NCI-H524 (cell line): Measurements from ENCODE around the gene CAMK4.

Source experiments
- DNase-seq, 2 experiments: peaks; one replicate each; lab custom pipeline; 2025; lab: John Stamatoyannopoulos, UW

CAMK4 gene

DNA sequence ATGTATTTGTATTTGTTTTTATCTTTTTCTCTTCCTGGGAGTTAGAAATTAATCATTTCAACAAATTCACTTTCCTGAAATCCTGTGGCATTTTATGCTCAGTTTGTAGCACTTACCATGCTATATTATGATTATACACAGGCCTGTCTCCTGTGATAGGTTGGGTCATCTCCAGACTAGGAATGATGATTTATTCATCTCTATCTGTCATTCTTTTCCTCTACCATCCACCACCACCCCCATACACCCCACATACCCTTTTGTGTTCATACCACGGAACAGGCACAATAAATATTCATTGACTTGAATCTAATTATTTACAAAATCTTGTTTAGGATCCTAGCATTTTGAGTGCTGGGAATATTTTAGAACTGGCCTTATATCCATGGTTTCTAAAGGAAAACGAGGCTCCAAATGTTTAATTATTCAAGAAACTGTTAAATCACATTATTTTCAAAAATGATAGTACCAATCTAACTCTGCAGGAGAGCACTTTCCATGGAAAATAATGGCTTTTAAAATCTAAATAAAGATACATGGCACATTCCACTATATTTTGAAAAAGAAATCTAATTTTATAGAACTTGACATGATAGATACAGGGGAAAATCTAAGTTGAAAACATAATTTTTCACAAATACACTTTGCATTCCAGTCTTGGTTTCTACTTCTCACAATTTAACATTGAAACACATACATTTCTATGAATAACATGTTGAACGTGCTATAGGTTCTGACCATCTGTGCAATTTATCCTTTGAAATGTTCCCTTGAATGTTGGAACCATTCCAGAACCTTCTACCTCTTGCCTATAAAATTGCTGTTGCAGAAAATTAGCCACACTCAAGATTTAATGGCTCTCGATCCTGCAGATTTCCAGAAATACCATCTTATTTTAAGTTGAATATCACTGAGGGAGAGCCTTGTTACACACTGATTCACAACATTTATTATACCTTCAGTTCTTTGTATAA lies 198.8 kb downstream of the CAMK4 start:
- DNase-seq, result peak in 1 of 2 experiments; percentile 12

DNA sequence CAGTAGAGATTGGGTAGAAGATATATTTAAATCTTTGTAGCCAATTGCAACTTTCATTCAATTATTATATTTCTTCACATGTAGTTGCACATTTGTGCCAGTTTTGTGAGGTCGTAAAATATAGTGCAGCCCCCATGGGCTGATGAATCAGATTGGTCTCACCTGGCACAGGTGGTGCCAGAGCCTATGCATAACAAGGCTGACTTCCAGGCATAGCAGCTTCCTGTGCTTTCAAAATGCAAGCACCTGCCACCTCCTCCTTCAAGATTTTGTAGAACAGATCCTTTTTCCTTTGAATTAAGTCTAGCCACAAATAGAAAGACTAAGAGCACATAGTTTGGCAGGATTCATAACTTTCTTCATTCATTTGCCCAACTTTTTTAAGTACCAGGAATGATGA lies 201.0 kb downstream of the CAMK4 start:
- DNase-seq, result no peak

DNA sequence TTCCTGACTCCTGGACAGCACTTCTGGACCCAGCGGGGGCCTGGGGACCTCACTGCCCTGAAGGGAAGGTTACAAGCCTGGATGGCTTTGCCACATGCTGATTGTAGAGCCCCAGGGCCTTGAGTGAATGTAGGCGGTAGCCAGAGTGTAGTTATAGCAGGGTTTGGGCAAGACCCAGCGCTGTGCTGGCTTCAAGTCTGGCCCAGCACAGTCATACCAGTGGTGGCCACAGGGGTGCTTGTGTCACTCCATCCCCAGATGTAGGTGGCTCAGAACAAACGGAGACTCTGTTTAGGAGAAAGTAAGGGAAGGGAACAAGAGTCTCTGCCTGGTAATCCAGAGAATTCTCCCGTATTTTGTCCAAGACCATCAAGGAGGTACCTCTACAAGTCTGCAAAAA lies 203.6 kb downstream of the CAMK4 start:
- no peak for DNase-seq

DNA sequence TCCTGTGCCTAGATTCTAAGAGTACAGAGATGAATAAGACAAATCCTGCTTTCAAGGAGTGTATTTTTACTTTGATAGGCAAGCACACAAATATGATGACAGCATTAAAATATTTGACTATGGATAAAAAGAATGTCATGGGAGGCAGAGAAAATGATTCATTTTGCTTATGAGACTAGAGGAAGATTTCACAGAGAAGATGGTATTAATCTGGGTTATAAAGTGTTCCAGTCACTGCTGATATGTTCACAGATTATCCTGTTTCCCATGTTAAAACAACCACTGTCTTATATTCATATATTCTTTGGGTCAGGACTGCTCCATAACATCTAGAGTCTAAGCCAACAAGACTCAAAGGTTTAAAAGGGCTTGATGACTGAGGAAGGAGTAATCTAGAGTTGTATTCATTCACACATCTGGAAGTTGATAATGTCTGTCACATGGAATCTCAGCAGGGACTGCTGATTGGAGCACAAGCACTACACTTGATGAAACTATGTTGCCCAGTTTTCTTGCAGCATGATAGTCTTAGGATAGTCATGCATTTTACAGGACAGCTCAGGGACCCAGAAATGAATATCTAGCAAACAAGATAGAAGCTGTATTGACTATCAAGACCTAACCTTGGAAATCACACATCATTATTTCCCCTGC lies 208.8 kb downstream of the CAMK4 start:
- DNase-seq, result no peak

DNA sequence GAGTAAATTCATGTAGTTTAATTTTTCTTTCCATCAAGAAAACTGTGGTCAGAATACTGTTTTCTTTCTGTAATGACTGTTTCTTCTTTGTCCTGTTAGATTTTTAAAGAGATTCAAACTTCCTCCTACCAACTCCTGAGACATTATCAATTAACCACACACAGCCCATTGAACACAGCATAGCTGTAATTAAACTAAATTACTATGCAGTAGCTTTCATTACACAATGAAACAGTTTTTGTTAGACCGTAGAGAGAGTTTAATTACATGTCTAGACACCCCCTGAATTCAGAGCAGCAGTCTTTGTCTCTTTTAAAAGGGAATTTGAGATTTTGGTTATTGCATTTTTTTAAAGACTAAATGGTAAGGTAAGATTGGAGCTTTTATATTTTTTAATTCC lies 210.6 kb downstream of the CAMK4 start:
- no peak for DNase-seq

DNA sequence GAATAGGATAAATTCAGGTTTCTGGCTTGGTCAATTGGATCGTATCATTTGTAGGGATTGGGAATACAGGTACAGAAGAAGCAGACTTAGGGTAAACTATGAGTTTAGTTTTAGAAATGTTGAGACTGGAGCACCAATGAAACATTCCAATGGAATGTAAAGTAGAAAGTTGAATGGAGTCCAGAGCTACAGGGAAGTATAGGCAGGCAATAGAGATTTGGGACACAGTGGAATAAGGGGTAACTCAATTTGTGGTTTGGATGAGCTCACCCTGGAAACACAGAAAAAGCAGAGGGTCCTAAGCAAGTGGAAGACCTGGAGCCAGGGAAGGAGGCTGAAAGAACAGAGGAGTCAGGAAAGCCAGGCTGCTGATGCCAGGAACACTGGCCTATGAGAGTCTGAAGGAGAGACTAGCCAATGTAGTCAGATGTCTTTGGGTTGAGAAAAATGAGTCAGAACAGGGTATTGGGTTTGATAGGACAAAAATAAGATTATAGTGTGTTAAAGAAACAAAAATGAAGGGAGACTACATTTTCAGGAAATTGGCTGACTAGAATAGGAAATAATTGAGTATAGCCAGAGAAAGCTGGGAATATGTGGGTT lies 215.4 kb downstream of the CAMK4 start:
- no peak for DNase-seq

DNA sequence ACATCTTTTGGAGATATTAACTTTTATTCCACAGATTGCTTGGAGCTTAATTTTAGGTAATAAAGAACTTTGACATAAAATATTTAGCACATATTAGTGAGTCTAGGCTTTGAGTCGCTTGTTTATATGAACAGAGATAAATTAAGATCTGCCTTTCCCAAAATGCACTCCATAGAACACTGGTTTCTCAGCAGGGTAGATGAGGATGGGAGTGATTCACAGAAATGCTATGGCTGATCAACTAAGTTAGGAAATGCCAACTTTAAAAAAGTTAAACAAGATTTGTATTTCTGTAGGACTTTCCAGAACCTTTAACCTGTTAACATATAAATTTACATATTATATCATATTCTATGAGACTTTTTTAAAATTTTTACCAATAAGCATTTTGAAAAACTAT lies 222.9 kb downstream of the CAMK4 start:
- DNase-seq, result no peak

DNA sequence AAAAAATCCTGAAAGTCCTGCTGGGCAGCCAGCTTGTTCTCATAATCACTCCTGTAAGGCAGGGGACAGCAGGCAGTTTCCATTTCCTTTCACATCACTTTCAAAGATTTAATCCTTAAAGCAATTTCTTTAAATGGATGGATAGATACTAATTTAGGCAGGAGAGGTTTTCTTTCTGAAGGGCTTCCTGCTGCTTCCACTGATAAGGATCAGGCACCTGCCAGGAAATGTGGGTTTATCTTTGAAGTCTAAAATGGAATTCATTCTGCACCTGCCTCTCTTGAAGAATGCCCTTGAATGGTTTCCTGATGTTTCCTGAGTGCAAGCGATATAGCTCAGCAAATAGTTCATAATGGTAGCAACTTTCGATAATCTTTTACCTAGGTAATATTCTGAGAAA lies 223.6 kb downstream of the CAMK4 start:
- DNase-seq, result peak; percentile 24 to 71

DNA sequence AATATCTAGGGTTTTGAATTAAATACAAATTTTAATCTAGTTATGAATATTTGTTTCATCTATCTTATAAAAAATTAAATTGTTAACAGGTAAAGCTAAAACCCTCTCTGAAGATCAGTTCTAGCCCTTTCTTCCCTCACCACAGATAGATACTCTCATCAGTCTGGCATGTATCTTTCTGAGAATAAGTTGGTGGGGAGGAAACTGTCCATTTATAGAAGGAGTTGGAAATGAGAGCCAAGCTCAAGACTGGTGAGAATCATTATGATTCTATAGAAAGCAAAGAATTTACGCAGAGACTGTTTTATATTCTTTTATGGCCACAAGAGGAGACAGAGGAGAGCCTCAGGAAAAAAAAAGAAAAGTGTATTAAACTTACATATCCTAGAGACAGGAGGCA lies 229.1 kb downstream of the CAMK4 start:
- DNase-seq, result no peak

DNA sequence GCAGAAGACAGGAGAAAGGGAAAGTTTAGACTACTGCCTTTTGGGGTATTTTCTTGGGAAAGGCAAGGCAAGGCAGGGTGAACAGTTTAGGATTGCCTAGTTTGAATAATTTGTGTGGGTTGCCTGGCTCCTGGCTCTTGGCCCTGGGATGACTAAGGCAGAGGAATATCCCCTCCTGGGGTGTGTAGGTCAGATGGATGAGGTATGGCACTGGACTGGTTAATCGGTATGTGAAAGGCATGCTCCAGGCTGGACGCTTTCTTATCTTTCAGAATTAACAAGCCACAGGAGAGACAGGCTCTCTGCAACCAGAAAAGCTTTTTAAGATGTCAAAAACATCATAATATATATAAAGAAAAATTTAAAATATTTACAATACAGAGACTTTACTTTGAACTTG lies 229.6 kb downstream of the CAMK4 start:
- DNase-seq, result peak; percentile 41 to 72

DNA sequence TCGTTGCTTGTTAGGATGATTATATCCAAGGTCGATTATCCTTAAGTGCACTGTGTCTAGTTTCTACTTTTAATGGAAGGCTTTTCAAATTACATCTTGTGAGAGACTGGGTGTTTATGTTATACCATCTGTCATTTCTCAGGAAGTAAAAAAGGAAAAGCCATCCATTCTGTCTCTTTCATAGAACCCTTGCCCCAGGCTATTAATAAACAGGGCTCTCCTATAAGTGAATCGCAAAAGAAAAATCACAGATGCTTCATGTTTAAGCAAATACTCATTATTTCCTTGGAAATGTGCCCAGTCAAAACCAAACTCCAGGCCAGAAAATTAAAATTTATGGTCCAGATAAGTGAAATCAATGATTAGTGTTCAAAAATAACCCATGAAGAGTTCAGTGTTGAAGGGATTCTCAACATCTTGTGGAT lies 230.0 kb downstream of the CAMK4 start:
- DNase-seq, result peak; percentile 55 to 90

DNA sequence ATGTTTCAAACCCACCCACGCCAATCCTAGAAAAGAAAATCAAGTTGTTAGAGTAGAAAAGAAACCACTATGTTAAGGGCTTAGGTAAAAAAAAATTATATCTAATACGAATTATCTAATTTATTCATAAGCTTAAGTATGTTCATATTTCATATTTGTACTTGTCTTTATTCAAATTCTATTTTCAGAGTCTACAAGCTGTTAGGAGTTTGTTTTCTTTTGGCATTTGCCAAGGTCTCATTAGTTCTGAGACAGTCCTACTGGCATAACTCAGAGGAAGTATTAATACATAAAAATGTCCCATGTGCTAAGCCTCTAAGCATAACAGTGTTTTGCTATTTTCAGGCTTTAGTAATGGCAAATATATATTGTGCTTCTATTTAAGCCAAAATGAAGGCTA lies 230.6 kb downstream of the CAMK4 start:
- no peak for DNase-seq

DNA sequence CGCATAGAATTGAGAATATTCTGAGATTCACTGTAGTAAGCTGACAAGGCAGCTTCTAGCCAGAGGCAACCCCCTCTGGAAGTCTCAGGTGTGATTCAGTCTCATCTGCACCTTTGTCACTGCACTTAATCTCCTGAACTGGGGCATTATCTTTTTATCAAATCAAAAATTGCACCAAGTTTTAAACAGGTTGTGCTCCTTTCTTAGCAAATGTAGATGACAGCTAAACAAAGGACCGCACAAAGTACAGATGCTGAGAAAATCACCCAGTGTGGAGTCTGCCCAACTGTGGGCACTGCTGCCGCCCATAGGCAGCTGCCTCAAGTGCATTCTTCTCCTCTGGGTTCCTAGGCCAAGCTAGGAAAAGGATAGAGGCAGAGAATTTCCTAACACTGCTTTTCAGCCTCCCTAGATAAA lies 237.1 kb downstream of the CAMK4 start:
- peak; percentile 22 to 72 for DNase-seq

DNA sequence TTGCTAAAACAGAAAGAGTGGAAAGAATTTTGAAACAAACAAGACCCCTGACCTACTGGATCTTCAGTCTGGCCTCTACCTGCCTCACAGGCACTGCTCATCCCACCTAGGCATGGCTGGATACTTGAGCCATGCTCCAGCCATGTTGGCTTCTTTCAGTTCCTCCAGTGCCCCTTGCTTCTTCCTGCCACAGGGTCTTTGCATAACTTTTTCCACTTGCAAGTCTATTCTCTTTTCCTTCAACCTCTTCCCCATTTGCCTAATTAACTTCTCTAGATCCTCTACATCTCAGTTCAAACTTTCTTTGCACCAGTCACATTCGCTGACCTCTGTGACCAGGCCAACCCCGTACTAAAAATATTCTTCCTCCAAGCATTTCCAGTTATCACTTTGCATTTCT lies 237.8 kb downstream of the CAMK4 start:
- no peak for DNase-seq

DNA sequence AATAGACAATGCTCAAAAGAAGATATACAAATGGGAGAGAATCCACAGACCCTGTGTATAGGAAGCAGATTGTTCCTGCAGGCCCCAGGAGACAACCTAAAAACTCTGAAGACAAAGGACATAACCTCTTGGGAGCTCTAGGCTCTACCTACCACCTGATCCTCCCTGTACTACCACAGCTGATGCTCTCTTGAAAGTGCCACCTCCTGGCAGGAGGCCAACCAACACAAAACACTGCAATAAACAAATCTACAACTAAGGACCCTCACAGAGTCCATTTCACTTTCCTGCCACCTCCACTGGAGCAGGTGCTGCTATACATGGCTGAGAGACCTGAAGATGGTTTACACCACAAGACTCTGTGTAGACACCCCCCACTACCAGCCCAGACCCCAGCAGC lies 239.1 kb downstream of the CAMK4 start:
- DNase-seq, result peak; percentile 7 to 48

DNA sequence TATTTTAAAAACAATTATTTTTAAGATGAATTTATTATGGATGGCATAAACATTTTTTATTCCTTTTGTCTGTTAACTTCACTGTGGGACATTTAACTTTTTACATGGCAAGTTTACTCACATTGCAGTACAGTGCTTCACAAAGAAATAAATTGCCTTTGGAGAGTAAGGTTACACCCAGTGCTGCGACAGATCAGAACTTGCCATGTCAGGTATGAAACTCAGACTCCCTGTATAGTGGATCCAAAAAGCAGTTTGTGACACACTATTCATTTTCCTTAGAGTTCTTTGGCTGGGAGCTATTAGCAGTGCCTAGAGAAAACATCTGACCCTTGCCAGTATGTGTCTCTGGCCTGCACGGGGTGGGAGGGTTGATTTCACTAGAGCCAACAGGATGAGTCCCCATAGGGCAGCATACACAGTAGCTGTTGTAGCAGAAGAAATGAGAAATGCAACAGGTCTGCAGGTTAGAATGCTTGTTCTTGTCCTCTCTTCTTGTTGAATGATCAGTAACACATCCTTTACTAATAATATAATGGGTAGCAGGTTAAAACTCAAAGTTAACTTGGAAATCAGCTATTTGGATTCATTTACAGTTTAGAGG lies 245.2 kb downstream of the CAMK4 start:
- no peak for DNase-seq

DNA sequence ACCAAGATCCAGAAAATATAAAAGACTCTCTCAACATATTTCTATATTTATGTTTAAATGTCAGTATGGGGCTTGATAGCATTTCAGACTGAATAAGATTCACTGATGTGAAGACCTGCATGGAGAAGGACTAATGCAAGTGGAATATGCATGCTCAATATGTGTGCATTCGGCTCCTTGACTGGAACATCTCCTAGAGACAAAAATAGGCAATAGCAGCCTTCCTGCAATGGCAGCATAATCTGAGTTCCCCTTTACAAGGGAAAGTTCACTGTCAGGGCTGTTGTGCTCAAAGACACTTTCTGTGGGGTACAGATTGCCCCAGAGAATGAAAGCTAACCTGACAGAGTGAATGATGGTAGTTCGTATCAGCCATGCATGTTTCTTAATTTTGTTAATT lies 245.7 kb downstream of the CAMK4 start:
- no peak for DNase-seq

DNA sequence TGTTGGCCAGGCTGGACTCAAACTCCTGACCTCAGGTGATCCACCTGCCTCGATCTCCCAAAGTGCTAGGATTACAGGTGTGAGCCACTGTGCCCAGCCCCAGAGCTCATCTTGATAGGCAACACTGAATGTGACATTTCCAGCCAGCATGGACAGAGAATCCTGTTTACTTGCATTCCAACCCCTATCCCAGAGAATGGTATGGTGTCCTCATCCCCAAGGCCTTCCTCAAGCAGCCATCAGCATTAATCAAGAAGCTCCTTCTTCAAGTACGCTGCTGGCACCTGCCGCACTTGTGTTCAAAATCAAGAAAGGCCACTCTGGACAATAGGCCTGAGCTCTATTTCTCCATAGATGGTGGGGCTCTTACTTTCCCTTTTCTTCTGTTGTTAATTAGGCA lies 247.9 kb downstream of the CAMK4 start:
- no peak for DNase-seq

DNA sequence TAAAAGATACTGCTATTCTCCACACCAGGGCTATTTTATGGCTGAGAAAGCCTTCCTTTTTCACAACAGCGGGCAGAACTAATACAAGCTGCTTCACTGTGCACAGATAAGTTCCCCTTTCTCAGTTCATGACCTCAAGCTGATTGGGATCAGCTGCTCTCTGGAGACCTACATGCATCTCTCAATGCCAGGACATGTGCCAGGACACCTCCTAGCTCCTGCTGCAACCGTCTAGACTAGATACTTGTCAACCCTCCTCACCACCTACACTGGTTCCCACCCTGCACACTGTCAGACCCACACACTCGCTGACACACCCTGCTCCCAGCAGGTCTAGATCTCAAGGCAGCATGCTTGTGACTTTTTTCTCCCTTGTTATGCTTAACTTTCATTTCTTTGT lies 248.4 kb downstream of the CAMK4 start:
- no peak for DNase-seq

DNA sequence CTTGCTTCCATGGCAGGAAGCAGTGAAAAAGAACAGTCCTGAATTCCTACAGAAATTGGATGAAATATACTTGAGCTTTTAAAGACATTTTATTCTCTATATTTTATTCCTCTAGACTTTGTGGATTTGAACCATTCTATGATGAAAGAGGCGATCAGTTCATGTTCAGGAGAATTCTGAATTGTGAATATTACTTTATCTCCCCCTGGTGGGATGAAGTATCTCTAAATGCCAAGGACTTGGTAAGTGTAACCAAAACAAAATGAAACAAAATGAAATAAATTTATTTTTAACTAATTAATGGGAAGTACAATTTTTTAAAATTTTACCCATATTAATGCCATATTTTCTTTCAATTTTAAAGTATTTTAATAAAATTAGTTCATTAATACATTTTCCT lies 254.1 kb downstream of the CAMK4 start:
- peak in 1 of 2 experiments; percentile 14 for DNase-seq

DNA sequence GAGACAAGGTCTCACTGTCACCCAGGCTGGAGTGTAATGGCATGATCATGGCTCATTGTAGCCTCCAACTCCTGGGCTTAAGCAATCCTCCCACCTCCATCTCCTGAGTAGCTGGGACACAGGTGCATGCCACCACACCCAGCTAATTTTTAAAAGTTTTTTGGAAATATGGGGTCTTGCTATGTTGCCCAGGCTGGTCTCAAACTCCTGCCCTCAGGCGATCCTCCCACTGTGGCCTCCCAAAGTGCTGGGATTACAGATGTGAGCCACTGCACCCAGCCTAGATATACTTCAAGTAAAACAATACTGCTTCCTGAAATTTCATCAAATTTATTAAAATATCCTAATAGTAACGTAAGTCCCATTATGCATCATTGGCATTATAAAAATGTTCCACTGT lies 254.7 kb downstream of the CAMK4 start:
- DNase-seq, result no peak

DNA sequence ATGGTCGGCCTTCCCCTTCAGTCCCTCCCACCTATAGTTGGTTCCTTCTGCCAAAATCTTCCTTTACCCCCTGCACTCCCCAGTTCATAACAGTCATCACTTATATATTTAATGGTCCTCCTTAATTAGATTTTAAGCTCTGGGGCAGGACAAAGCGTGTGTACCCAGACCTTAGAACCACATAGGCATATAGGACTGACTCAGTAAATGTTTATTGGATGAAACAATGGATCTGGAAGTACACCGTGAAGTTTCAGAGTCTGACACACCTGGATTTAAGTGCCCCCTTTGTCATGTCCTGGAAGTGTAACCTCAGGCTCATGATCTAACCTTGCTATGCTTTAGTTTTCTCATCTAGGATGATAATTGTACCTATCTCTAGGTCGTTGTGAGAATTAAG lies 256.2 kb downstream of the CAMK4 start:
- no peak for DNase-seq

DNA sequence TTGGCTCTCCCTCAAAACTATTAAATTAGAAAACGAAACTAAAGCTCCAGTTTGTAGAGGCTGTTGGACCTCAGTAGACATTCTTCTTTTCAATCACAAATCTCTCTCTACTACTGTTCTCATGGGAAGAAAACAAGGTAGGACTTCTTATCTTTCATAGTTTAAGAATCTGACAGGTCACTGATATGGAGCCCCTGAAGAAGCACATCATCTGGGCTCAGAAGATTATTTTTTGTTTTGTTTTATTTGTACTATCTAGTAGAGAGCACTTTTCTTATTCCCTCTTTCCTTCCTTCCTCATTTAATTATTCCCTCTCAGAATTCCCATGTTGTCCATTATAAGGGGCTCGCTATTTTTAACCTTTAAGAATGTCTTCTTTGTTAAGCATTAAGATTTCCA lies 261.9 kb downstream of the CAMK4 start:
- no peak for DNase-seq
